Renal cortical epithelial cell (primary cell): ENCODE data around the gene KCNJ1. TPM values are rescaled to one million over a fixed set of nuclear protein-coding genes. Genes with fewer than 3 reads are reported as not detected.
A peak's percentile ranks its signal among the peaks of the same experiment; 100 is the strongest.

Experiments
- DNase-seq: peaks from one replicate; pipeline ENCODE4 v3.0.0-alpha.2; 2011; ENCODE audit warnings: low read depth
- total RNA-seq: library from RNA; depleted of rRNA; stranded (reverse); fragments of >200 nt; gene quantifications from 2 replicates; pipeline ENCODE4 v1.2.3, GENCODE V29; 2014

Gene KCNJ1
- total RNA-seq, 1 donor from 2014 or later: 33.8 TPM

- DNase-seq: no peak
Observed at GRCh38 chr11:128901653-128902514, 34.8 kb upstream of the KCNJ1 start.

- DNase-seq: no peak
Observed at GRCh38 chr11:128900468-128900867, 33.4 kb upstream of the KCNJ1 start.

GRCh38 chr11:128898580-128899344 lies 31.7 kb upstream of the KCNJ1 start:
- no peak for DNase-seq

- DNase-seq: no peak
Observed at GRCh38 chr11:128897826-128898225, 30.7 kb upstream of the KCNJ1 start.

- DNase-seq: no peak
Observed at GRCh38 chr11:128896356-128896755, 29.3 kb upstream of the KCNJ1 start.

- DNase-seq: no peak
Observed at GRCh38 chr11:128895526-128895925, 28.4 kb upstream of the KCNJ1 start.

- no peak for DNase-seq
Observed at GRCh38 chr11:128894685-128895084, 27.6 kb upstream of the KCNJ1 start.

GRCh38 chr11:128894286-128894681 lies 27.2 kb upstream of the KCNJ1 start:
- DNase-seq: no peak

- DNase-seq: peak; percentile 29
Observed at GRCh38 chr11:128893578-128894285, 26.6 kb upstream of the KCNJ1 start.

- DNase-seq: peak; percentile 51
Observed at GRCh38 chr11:128892866-128893565, 25.9 kb upstream of the KCNJ1 start.

GRCh38 chr11:128891913-128892398 lies 24.9 kb upstream of the KCNJ1 start:
- no peak for DNase-seq

GRCh38 chr11:128890543-128891368 lies 23.7 kb upstream of the KCNJ1 start, which contains the start of gene KCNJ5:
Gene KCNJ5, plus strand, starts transcription at chr11:128891356. Its CDS starts 19,918 bp downstream, at chr11:128911274.
- no peak for DNase-seq

GRCh38 chr11:128890216-128890542 lies 23.1 kb upstream of the KCNJ1 start:
- DNase-seq: no peak

- no peak for DNase-seq
Observed at GRCh38 chr11:128889657-128890213, 22.6 kb upstream of the KCNJ1 start.

GRCh38 chr11:128888034-128888985 lies 21.2 kb upstream of the KCNJ1 start:
- no peak for DNase-seq

- DNase-seq: no peak
Observed at GRCh38 chr11:128886406-128887124, 19.5 kb upstream of the KCNJ1 start.

GRCh38 chr11:128884703-128885338 lies 17.7 kb upstream of the KCNJ1 start:
- DNase-seq: peak; percentile 63

- DNase-seq: no peak
Observed at GRCh38 chr11:128884054-128884453, 17.0 kb upstream of the KCNJ1 start.
